ENCODE data around the gene CBY2.

The CBY2 gene

DNA sequence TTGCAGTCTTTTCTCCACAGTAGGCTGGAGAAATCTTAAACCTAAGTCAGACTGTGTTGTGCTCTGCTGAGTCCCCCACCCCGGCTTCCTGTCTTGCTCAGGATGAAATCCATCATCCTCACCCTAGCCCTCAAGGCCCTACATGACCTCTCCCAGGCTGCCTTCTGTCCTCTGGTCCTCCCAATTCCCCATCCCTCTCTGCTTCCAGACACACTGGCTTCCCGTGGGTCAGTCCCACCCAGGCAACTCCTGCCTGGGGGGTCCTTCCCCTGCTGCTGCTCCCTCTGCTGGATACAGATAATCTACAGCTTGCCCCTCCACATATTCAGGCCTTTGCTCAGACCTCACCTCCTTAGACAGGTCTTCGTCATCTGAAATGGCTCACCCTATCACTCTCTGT, 18.4 kb upstream of the CBY2 start:
- TF ChIP-seq EP300 (IDR thresholded peaks at IDR 0.05; ENCODE audit: borderline replicate concordance) (no peak), FOXM1 (IDR thresholded peaks at IDR 0.05; ENCODE audit: borderline replicate concordance, low read depth) (no peak), ZBTB7A (IDR thresholded peaks at IDR 0.05; ENCODE audit: low read depth) (no peak), YY1 (IDR thresholded peaks at IDR 0.05; ENCODE audit: low read depth) (no peak), EGR1 (IDR thresholded peaks at IDR 0.05) (no peak)
- TF ChIP-seq, protein P1, sequence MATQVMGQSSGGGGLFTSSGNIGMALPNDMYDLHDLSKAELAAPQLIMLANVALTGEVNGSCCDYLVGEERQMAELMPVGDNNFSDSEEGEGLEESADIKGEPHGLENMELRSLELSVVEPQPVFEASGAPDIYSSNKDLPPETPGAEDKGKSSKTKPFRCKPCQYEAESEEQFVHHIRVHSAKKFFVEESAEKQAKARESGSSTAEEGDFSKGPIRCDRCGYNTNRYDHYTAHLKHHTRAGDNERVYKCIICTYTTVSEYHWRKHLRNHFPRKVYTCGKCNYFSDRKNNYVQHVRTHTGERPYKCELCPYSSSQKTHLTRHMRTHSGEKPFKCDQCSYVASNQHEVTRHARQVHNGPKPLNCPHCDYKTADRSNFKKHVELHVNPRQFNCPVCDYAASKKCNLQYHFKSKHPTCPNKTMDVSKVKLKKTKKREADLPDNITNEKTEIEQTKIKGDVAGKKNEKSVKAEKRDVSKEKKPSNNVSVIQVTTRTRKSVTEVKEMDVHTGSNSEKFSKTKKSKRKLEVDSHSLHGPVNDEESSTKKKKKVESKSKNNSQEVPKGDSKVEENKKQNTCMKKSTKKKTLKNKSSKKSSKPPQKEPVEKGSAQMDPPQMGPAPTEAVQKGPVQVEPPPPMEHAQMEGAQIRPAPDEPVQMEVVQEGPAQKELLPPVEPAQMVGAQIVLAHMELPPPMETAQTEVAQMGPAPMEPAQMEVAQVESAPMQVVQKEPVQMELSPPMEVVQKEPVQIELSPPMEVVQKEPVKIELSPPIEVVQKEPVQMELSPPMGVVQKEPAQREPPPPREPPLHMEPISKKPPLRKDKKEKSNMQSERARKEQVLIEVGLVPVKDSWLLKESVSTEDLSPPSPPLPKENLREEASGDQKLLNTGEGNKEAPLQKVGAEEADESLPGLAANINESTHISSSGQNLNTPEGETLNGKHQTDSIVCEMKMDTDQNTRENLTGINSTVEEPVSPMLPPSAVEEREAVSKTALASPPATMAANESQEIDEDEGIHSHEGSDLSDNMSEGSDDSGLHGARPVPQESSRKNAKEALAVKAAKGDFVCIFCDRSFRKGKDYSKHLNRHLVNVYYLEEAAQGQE (IDR thresholded peaks at IDR 0.05; ENCODE audit: low read depth): no peak

DNA sequence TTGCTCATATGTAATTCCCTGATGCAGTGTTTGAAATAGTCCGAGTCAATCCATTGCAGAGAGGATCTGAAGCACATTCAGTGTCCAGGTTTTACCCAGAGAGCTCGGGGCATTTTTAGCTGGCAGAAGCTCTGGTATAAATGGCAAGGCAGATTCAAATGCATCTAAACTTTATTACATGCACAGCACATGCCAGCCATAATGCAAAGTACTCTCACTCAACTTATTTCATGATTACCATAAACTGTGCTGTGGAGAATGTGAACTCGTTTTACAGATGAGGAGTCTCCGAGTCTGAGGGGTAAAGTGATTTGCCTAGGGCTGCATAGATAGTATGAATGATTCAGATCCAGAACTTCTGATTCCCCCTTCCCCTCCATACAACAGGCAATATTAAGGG, 13.5 kb upstream of the CBY2 start:
- TF ChIP-seq CREB1 (IDR thresholded peaks at IDR 0.05; ENCODE audit: low read depth): no peak
- TF ChIP-seq EGR1 (IDR thresholded peaks at IDR 0.05): no peak
- no peak for TF ChIP-seq TEAD4 (IDR thresholded peaks at IDR 0.05)

DNA sequence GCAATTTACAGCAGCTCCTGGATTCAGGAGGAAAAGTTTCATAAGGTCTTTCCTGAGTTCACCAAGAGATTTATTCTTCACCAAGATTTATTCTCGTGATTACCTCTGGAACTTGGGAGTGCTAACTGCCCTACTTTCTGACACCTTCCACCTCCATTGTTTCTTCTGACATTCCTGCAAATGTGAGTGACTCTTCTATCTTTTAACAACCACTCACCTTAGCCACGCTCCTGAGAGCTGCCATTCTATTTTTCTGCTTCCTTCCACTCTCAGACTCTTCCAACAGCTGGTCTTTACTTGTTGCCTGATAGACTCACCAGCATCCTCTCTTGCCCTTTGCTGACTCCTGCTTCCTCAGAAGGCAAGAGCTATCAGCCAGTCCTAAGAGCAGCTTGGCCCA, 11.5 kb upstream of the CBY2 start:
- TF ChIP-seq EGR1 (IDR thresholded peaks at IDR 0.05) (no peak), CEBPB (IDR thresholded peaks at IDR 0.05) (no peak), ZBTB7A (IDR thresholded peaks at IDR 0.05; ENCODE audit: low read depth) (no peak), YY1 (IDR thresholded peaks at IDR 0.05; ENCODE audit: low read depth) (no peak), TCF12 (IDR thresholded peaks at IDR 0.05; ENCODE audit: low read depth) (no peak), CREB1 (IDR thresholded peaks at IDR 0.05; ENCODE audit: low read depth) (no peak), TEAD4 (IDR thresholded peaks at IDR 0.05) (no peak), EP300 (IDR thresholded peaks at IDR 0.05; ENCODE audit: borderline replicate concordance) (no peak), RAD21 (IDR thresholded peaks at IDR 0.05; ENCODE audit: low read depth) (no peak), FOXM1 (IDR thresholded peaks at IDR 0.05; ENCODE audit: borderline replicate concordance, low read depth) (no peak), TAF1 (IDR thresholded peaks at IDR 0.05; ENCODE audit: low read depth) (no peak)
- TF ChIP-seq, protein P2, sequence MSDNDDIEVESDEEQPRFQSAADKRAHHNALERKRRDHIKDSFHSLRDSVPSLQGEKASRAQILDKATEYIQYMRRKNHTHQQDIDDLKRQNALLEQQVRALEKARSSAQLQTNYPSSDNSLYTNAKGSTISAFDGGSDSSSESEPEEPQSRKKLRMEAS (IDR thresholded peaks at IDR 0.05): no peak
- TF ChIP-seq, protein P3, sequence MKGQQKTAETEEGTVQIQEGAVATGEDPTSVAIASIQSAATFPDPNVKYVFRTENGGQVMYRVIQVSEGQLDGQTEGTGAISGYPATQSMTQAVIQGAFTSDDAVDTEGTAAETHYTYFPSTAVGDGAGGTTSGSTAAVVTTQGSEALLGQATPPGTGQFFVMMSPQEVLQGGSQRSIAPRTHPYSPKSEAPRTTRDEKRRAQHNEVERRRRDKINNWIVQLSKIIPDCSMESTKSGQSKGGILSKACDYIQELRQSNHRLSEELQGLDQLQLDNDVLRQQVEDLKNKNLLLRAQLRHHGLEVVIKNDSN (IDR thresholded peaks at IDR 0.05): no peak
- TF ChIP-seq, protein P1 (IDR thresholded peaks at IDR 0.05; ENCODE audit: low read depth): no peak

DNA sequence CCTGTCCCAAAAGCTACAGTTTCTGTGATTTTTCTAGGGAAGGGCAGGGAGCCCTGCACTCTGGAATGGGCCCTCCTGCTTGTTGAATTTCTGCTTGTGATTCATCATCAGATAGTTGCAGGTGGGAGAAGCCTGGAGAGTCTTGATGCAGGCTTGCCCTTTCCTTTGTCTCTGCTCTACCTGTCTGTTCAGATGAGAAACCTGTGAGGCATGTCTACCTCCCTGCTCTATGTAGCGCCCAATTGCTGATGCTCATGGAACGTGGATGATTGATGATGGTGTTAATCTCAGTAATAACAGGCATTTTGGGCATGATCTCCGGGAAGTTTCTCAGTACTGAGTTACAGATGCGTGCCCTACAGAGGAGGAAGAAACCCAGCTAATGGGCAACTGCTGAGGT, 10.9 kb upstream of the CBY2 start:
- TF ChIP-seq TCF12 (IDR thresholded peaks at IDR 0.05; ENCODE audit: low read depth): no peak

DNA sequence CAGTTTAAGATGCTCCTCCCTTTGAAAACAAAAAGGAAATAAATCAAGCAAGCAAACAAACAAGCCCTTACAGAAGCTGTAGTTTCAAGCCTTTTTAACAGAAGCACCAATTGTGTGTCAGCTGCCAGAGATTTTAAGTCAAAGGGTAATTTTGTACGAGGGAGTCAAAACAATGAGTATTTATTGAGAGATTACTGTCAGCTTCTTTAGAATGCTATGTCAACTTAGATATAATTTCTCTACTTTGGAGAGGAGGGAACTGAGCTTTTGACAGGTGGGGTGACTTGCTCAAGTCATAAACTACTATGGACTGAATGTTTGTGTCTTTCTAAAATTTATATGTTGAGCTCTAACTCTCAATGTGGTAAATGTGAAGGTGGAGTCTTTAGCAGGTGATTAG, 10.5 kb upstream of the CBY2 start:
- TF ChIP-seq TEAD4 (IDR thresholded peaks at IDR 0.05): no peak
- TF ChIP-seq CEBPB (IDR thresholded peaks at IDR 0.05): no peak
- TF ChIP-seq, protein P3 (IDR thresholded peaks at IDR 0.05): no peak
- TF ChIP-seq CREB1 (IDR thresholded peaks at IDR 0.05; ENCODE audit: low read depth): no peak
- no peak for TF ChIP-seq EGR1 (IDR thresholded peaks at IDR 0.05)
- no peak for TF ChIP-seq TAF1 (IDR thresholded peaks at IDR 0.05; ENCODE audit: low read depth)
- TF ChIP-seq, protein P1 (IDR thresholded peaks at IDR 0.05; ENCODE audit: low read depth): no peak
- no peak for TF ChIP-seq NFIC (IDR thresholded peaks at IDR 0.05)

DNA sequence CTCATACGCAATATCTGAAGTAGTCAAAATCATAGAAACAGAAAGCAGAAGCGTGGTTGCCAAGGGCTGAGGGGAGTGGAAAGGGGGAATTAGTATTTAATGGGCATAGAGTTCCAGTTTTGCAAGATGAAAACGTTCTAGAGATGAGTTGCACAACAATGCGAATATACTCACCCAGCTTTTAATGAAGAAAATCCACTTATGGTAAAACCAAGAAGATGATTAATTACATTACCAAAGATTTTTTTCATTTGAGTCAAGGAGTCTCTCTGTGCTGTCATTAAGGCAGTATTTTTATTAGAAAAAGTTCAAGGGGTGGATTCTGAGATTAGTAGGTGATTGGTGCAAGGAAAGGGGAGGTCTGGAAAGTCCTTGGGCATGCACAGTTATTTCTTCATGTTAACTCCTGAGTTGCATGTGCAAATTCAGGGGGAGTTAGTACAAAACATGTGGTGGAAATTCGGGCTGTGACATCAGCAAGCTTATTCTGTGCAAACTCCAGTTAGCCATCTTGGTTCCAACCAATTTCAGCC, 6.9 kb upstream of the CBY2 start:
- no peak for TF ChIP-seq YY1 (IDR thresholded peaks at IDR 0.05; ENCODE audit: low read depth)
- no peak for TF ChIP-seq TCF12 (IDR thresholded peaks at IDR 0.05; ENCODE audit: low read depth)
- TF ChIP-seq EP300 (IDR thresholded peaks at IDR 0.05; ENCODE audit: borderline replicate concordance): no peak
- TF ChIP-seq EGR1 (IDR thresholded peaks at IDR 0.05): no peak
- TF ChIP-seq FOXM1 (IDR thresholded peaks at IDR 0.05; ENCODE audit: borderline replicate concordance, low read depth): no peak
- no peak for TF ChIP-seq CEBPB (IDR thresholded peaks at IDR 0.05)
- TF ChIP-seq, protein P2 (IDR thresholded peaks at IDR 0.05): no peak
- TF ChIP-seq TEAD4 (IDR thresholded peaks at IDR 0.05): no peak
- TF ChIP-seq ZBTB7A (IDR thresholded peaks at IDR 0.05; ENCODE audit: low read depth): no peak
- TF ChIP-seq, protein P1 (IDR thresholded peaks at IDR 0.05; ENCODE audit: low read depth): no peak
- no peak for TF ChIP-seq NFIC (IDR thresholded peaks at IDR 0.05)
- TF ChIP-seq RAD21 (IDR thresholded peaks at IDR 0.05; ENCODE audit: low read depth): no peak
- no peak for TF ChIP-seq TAF1 (IDR thresholded peaks at IDR 0.05; ENCODE audit: low read depth)
- TF ChIP-seq, protein P3 (IDR thresholded peaks at IDR 0.05): no peak
- no peak for TF ChIP-seq CREB1 (IDR thresholded peaks at IDR 0.05; ENCODE audit: low read depth)

Measured in Ishikawa (cell line).